ENCODE data around the gene PRICKLE2.

DNA sequence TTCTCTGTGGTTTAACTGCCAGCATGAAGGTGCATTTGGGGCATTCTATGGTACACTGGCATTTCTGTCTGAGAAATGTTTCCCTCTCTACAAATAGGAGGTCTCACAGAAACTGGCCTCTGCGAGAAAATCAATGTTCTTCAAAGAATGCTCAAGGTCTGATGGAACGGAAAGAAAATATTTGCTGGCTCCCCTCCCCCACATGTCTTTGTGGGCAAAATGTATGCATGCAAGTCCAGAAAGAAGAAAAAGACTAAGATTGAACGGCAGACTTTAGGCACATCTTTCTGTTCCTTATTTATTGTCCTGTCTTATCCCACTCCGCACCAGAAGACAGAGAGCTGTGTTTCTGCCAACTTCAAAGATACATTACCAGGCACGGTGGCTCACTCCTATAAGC lies 118.1 kb downstream of the PRICKLE2 start:
- TF ChIP-seq EZH2 (IDR thresholded peaks at IDR 0.05; ENCODE audit: low read depth, unreplicated experiment) (no peak), CTCF (conservative IDR thresholded peaks at IDR 0.05; ENCODE audit: low read depth in 2 of 2) (no peak), POLR2AphosphoS5 (IDR thresholded peaks at IDR 0.05; ENCODE audit: low read depth) (no peak), REST (IDR thresholded peaks at IDR 0.05; ENCODE audit: unreplicated experiment) (no peak), JUNB (IDR thresholded peaks at IDR 0.05; ENCODE audit: unreplicated experiment) (no peak), EZH2phosphoT487 (IDR thresholded peaks at IDR 0.05; ENCODE audit: unreplicated experiment) (no peak), CREB1 (CRISPR knock-in tag; IDR thresholded peaks at IDR 0.05; ENCODE audit: low read depth) (no peak), ETS1 (IDR thresholded peaks at IDR 0.05) (no peak), ZNF331 (CRISPR knock-in tag; IDR thresholded peaks at IDR 0.05; ENCODE audit: low read depth) (no peak), ZNF114 (CRISPR knock-in tag; IDR thresholded peaks at IDR 0.05) (no peak)

All from GM23338 (cell line).